ENCODE results near the gene LOC101059915.
"Not testable (repeated sequence)": the region's sequence is repeated elsewhere in the genome, so short reads cannot be mapped to it uniquely, and the experiment has no call there.

Gene LOC101059915

GRCh38 chrX:71644406-71644805 is 22.9 kb upstream of the LOC101059915 start:
- not testable (repeated sequence) for DNase-seq

GRCh38 chrX:71650333-71650969 is 16.9 kb upstream of the LOC101059915 start:
- DNase-seq, result no peak

GRCh38 chrX:71652405-71652804 is 14.9 kb upstream of the LOC101059915 start:
- peak; percentile 47 for DNase-seq

- no peak for DNase-seq
Measured at GRCh38 chrX:71653344-71653743, 14.0 kb upstream of the LOC101059915 start.

GRCh38 chrX:71657267-71657666 is 10.1 kb upstream of the LOC101059915 start:
- DNase-seq, result no peak

- no peak for DNase-seq
Measured at GRCh38 chrX:71659342-71659741, 8.0 kb upstream of the LOC101059915 start.

- no peak for DNase-seq
Measured at GRCh38 chrX:71659959-71660358, 7.4 kb upstream of the LOC101059915 start.

GRCh38 chrX:71660562-71661416 is 6.6 kb upstream of the LOC101059915 start:
- no peak for DNase-seq

GRCh38 chrX:71661919-71662318 is 5.4 kb upstream of the LOC101059915 start:
- DNase-seq, result no peak

GRCh38 chrX:71662654-71663053 is 4.7 kb upstream of the LOC101059915 start:
- DNase-seq, result not testable (repeated sequence)

- not testable (repeated sequence) for DNase-seq
Measured at GRCh38 chrX:71663238-71663637, 4.1 kb upstream of the LOC101059915 start.

- DNase-seq, result not testable (repeated sequence)
Measured at GRCh38 chrX:71664202-71664601, 3.1 kb upstream of the LOC101059915 start.

- no peak for DNase-seq
Measured at GRCh38 chrX:71664889-71665491, 2.4 kb upstream of the LOC101059915 start.

- DNase-seq, result no peak
Measured at GRCh38 chrX:71665747-71666146, 1.6 kb upstream of the LOC101059915 start.

- DNase-seq, result no peak
Measured at GRCh38 chrX:71666240-71667223, 814 bp upstream of the LOC101059915 start.

GRCh38 chrX:71668248-71668595 is 876 bp downstream of the LOC101059915 start:
- DNase-seq, result no peak

- no peak for DNase-seq
Measured at GRCh38 chrX:71669492-71669891, 2.1 kb downstream of the LOC101059915 start.

GRCh38 chrX:71669947-71670346 is 2.6 kb downstream of the LOC101059915 start:
- peak; percentile 1 for DNase-seq

- DNase-seq, result no peak
Measured at GRCh38 chrX:71671043-71671780, 3.9 kb downstream of the LOC101059915 start.

GRCh38 chrX:71671938-71672337 is 4.6 kb downstream of the LOC101059915 start:
- no peak for DNase-seq

- not testable (repeated sequence) for DNase-seq
Measured at GRCh38 chrX:71675636-71676035, 8.3 kb downstream of the LOC101059915 start.
